ENCODE results near the gene ZNHIT1.
"Not testable (repeated sequence)": the region's sequence is repeated elsewhere in the genome, so short reads cannot be mapped to it uniquely, and the experiment has no call there.

Gene ZNHIT1

DNA sequence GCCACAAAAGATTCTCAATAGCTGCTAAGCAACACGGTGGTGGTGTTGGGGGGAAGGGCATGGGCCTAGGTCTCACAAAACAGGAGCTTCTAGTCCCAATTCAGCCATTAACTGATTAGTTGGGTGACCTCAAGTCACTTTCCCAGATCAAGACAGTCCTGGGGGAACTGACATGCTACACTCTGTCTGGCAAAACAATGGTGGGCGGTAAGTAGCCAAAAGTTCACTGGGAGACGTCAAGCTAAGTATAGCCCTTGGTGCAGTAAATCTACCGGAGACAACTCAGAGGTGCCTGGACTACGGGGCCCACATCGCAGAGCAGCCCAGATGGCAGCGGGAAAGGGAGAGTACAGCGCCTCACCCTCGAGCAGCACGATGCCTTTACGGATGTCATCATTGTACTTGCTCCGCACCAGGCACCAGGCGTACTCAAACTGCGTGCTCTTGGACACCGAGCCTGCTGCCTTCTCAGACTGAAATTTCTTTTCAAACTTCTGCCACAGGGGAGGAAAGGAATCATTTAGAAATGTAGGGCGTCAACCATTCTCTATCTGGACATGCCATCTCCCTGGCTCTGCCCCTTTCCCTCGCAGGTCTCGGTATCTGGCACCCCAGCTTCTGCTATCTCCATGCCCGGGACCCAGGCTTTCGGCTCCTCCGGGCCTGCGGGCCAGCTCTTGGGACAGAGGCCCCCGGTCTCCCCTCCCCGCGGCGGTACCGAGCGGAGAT, 25.8 kb downstream of the ZNHIT1 start:
- peak; percentile 32 for DNase-seq

DNA sequence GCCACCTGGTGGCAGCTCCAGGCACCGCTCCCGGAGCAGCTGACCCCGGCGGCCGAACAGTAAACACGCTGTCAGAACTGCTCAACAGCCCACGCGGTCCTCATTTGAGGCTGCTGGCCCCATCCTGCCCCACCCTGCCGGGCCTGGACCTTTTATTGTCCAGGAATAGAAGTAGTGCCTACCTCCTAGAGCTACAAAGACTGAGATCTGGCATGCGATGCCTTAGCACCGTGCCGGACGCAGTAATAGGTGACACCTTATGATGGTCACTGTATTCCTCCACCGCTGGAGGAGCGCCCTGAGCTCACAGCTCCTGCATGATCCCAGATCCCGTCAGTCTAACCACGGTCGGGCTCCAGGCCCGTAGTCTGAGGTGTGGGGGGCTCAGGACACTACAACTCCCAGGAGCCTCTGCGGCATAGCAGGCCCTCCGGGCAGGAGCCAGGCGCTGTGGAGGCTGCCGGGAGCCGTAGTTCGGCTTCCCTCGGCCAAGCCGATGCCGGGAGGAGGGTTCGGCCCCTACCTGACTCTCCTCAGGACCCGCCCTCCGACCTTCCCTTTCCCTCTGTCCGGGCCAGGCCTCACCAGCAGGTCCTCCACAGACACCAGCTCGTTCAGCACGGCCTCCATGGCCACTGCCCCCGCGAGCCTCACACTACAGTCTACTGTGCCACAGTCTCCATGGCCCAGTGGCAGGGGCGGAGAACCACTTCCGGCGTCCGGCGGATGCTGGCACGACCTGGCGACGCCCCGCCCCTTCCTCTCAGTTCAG, 26.6 kb downstream of the ZNHIT1 start, which contains the start of gene FIS1:
Gene FIS1 (minus strand): TSS at position 707 of the 772 bp plus-strand sequence. CDS start 77 bp downstream, at position 630.
- peak; percentile 94 for DNase-seq

DNA sequence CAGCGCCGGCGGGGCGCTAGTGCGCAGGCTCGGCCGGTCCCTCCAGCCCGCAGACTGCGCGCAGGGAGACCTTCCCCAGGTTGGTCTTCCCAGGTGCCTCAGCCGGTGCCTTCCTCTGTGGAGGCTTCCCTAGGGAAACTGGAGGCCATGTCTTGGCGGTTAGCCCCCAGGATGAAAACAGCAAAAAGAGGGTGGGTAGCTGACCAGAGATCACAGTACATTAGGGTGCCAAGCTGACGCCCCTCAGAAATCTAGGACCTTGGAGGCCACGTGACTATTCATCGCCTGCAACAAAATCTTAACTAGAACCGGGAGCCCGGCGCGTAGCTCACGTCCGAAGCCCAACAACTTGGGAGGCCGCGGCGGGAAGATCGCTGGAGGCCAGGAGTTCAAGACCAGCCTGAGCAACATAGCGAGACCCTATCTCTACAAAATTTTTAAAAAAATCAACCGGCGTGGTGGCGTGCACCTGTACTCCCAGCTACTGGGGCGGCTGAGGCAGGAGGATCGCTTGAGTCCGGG, 27.2 kb downstream of the ZNHIT1 start:
- DNase-seq = peak; percentile 98

DNA sequence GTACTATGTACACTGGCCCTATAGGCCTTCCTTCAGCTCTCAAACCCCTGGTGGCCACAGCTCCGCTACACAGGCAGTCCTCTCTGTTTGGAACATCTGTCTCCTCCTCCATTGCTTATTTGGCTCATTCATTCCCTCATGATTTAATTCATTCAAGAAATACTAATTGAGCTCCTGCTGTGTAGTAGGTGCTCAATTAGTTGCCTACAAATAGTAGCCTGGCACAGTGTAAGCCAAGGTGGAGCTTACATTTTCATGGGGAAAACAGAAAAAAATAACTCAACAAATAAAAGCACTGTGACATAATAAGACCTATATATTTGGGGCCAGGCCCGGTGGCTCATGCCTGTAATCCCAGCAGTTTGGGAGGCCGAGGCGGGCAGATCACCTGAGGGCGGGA, 30.3 kb downstream of the ZNHIT1 start:
- DNase-seq = peak; percentile 25

DNA sequence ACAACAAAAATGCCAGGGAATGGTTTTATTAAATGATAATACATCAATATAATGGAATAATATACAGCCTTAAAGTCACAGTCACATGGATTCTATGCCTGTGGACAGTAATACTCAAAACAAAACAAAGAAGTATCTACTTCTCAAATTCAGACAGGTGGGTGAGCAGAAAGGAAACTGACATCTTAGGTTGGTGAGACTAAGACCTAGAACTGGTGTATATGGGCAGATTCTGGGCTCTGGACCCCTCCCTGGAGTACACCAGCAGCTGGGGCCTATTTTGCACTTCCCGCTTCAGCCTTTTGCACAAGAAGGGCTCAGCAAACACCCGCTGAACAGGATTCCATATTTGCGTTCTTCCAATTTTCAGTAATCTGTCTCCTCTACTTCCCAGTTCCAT, 32.4 kb downstream of the ZNHIT1 start:
- no peak for DNase-seq

DNA sequence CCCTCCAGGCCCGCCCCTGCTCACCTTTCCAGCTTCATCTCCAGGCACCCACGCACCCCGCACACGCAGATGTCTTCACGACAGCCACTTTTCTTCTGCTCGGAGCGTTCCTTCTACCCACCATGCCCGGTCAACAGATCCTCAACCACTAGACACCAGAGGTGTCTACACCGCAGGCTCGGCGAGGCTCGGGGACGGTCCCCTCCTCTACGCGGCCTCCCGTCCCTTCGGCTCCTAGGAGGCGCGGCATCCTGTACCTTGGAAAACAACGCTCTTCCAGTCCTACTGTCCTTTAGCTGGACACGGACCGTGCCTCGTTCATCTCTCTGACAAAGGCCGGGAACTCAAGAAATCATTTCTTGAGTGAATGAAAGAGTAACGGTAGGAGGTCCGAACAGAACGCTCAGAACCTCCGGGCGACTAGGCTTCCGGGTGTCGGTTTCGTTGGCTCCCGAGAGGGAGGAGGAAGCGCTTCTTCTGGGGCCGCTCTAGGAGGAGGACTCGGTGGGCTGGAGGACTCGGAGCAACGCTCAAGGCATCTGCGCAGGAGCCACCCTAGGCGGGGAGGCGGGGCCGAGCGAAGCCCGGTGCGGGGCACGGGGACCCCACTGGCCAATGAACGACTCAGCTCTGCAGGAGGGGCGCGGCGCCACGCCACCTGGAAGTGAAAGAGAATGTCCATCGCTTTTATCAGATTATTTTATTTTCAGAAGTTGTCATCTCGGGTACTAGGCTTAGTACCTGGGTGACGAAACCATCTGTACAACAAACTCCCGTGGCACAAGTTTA, 34.1 kb downstream of the ZNHIT1 start:
- DNase-seq = peak; percentile 99

DNA sequence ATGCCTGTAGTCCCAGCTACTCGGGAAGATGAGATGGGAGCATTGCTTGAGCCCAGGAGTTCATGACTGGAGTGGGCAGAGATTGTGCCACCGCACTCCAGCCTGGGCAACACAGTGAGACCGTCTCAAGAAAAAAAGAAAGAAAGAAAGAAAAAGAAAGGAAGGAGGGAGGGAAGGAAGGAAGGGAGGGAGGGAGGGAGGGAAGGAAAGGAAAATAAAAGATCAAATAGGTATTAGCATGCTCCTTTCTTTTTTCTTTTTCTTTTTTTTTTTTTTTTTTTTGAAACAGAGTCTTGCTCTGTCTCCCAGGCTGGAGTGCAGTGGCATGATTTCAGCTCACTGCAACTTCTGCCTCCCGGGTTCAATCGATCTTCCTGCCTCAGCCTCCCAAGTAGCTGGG, 35.2 kb downstream of the ZNHIT1 start:
- DNase-seq = not testable (repeated sequence)

DNA sequence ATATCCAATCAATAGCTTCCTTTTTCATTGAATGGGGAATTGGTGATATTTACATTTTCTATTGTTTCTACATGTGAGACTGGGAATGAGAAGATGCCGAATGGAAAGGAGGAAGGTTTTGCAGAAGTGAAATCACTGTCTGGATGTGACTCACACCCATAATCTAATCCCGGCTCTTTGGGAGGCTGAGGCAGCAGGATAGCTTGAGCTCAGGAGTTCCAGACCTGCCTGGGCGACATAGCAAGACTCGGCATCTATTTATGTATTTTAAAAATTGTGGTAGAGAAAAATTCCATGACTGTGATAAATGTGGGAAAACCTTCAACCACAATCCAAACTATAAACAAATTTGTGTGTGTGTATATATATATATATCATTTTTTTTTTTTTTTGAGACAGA, 37.8 kb downstream of the ZNHIT1 start:
- no peak for DNase-seq

DNA sequence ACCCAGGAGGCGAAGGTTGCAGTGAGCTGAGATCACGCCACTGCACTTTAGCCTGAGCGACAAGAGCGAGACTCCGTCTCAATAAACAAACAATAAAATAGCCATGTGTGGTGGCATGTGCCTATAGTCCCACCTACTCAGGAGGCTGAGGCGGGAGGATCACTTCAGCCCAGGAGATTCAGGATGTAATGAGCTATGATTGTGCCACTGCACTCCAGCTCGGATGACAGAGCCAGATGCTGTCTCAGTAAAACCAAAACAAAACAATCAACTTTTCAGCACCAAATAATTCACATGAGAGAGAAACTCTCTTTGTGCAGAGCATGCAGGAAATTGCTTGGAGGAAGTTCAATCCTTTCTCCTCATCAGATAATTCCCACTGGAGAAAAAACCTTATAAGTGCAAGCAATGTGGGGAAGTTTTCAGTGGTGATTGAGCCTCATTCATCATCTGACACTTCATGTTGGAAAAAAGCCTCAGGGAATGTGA, 40.3 kb downstream of the ZNHIT1 start:
- no peak for DNase-seq

DNA sequence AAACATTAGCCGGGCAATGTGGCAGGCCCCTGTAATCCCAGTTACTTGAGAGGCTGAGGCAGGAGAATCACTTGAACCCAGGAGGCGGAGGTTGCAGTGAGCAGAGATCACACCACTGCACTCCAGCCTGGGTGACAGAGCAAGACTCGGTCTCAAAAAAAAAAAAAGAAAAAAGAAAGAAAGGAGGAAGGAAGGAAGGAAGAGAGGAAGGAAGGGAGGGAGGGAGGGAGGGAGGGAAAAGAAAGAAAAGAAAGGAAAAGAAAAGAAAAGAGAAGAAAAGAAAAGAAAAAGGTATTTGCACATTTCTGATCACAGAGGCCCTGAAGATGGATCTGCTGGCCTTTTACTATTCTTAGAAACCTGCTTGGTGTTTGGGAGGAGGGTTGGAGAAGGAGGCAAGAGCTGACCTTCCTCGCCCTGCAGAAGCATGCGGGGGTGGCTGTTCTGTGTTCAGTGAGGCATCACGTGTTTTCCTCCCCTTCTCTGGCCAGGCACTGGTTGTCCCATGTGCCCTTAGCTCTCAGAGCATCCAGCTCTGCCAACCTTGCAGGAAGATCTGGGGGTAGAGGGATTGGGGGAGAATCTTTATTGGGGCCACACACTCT, 46.2 kb downstream of the ZNHIT1 start:
- not testable (repeated sequence) for DNase-seq

DNA sequence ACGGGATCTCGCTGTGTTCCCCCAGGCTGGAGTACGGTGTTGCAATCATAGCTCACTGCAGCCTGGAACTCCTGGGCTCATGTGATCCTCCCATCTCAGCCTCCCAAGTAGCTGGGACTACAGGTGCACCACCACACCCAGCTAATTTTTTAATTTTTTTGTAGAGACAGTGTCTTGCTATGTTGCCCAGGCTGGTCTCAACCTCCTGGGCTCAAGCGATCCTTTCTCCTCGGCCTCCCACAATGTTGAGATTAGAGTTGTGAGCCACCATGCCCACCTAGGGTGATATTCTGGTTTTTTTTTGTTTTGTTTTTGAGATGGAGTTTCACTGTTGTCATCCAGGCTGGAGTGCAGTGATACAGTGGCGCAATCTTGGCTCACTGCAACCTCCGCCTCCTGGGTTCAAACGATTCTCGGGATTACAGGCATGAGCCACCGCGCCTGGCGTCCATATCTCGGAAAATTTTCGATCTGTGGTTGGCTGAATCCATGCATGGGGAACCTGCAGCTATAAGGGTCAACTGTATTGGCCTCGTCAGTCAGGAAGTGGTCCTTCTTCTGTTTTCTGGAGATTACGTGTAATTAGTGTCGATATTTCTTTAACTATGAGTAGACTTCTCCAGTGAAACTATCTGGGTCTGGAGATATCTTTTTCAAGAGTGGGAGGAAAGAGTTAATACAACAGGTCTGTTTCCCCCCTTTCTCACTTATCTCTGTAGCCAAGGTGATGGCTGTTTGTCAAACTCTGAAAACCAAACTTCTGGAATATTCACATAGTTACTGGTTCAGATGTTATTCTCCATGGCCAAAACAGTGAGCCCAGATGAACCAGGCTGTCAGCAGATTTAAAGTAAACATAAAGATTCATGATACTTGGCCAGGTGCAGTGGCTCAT, 47.9 kb downstream of the ZNHIT1 start:
- no peak for DNase-seq

DNA sequence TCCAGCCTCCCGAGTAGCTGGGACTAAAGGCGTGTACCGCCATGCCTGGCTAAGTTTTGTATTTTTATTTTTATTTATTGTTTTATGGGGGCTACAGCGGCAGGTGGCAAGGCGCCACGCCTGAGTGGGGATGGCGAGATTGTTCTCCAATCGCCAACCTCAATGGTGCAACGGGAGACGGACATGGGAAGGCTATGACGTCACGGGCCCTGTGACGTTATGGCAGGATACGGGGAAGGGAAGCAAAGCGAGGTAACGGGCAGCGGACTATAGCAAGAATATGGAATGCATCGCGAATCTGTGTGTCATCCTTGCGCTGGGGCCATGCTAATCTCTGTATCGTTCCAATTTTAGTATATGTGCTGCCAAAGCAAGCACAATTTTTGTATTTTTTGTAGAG, 51.7 kb downstream of the ZNHIT1 start:
- DNase-seq = no peak

DNA sequence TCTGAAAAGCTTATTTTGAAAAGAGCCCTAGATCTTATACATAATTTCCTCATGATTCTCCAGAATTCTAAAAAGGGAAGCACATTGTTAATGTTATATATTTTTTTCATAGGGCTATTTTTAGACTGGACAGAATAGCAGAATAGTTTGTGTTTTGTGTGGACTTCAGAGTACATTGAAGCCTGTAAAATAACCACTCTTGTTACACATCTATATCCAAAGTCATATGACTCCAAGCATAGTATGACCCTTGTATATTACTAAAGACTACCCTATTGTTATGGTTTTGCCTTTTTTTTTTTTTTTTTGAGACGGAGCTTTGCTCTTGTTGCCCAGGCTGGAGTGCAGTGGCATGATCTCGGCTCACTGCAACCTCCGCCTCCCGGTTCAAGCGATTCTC, 53.1 kb downstream of the ZNHIT1 start:
- no peak for DNase-seq

DNA sequence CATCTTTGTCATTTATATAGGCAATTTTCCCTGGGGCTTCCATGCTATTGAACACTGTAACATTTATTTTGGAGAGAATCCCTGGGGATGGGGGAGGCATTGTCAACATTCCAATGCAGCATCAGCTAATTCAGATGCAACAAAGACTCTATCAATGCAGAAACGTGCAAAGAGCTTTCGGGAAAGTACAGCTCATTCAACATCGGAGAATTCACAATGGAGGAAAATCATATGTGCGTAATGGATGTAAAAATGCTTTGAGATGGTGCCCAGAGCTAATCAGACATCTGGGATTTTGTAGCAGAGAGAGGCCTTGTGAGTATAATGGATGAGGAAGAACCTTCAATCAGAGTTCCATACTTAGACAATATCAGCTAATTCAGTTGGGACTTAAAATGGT, 55.2 kb downstream of the ZNHIT1 start:
- DNase-seq = no peak
